Astrocyte (in vitro differentiated cells and primary cell): ENCODE results near the gene SPTBN1. TPM values are rescaled to one million over a fixed set of nuclear protein-coding genes. Genes with fewer than 3 reads are reported as not detected.

Experiments
- DNase-seq: peaks from one replicate; pipeline ENCODE4 v3.0.0-alpha.2; 2010; ENCODE audit warnings: low read depth
- FAIRE-seq: peaks from 2 replicates; lab custom pipeline; 2011; peaks lifted over from hg19 to GRCh38; lab: Jason Lieb, UNC
- H2AFZ ChIP-seq: 2 replicates; pipeline ENCODE4 v1.6.0; 2012; ENCODE audit warnings: low read depth, low read length, inconsistent platforms
- H3K27ac ChIP-seq: 2 replicates; pipeline ENCODE4 v1.5.1; 2011; ENCODE audit warnings: low read depth, low read length, inconsistent platforms
- H3K27me3 ChIP-seq: 2 replicates; pipeline ENCODE4 v1.6.0; 2011; ENCODE audit warnings: low read length, inconsistent platforms; ENCODE audit not compliant: insufficient read depth
- H3K36me3 ChIP-seq: 2 replicates; pipeline ENCODE4 v1.5.1; 2011; ENCODE audit warnings: low read length, inconsistent platforms; ENCODE audit not compliant: insufficient read depth
- H3K4me1 ChIP-seq: 2 replicates; pipeline ENCODE4 v1.5.1; 2011; ENCODE audit warnings: low read length, inconsistent platforms; ENCODE audit not compliant: insufficient read depth
- H3K4me2 ChIP-seq: 2 replicates; pipeline ENCODE4 v1.6.0; 2012; ENCODE audit warnings: low read length, inconsistent platforms
- H3K4me3 ChIP-seq: 2 replicates; pipeline ENCODE4 v1.5.1; 2011; ENCODE audit warnings: low read depth, mild to moderate bottlenecking, low read length, inconsistent platforms; ENCODE audit not compliant: insufficient read depth
- H3K79me2 ChIP-seq: 2 replicates; pipeline ENCODE4 v1.6.0; 2012; ENCODE audit warnings: mild to moderate bottlenecking, low read length, inconsistent platforms; ENCODE audit not compliant: insufficient read depth
- H3K9ac ChIP-seq: 2 replicates; pipeline ENCODE4 v1.6.0; 2012; ENCODE audit warnings: mild to moderate bottlenecking, low read length, inconsistent platforms
- H3K9me3 ChIP-seq: 2 replicates; pipeline ENCODE4 v1.5.1; 2012; ENCODE audit warnings: low read depth, mild to moderate bottlenecking, low read length, inconsistent platforms; ENCODE audit not compliant: insufficient read depth
- H4K20me1 ChIP-seq: 2 replicates; pipeline ENCODE4 v1.6.0; 2012; ENCODE audit warnings: low read length, inconsistent platforms; ENCODE audit not compliant: insufficient read depth
- H3K27ac Mint-ChIP-seq: one replicate; pipeline ENCODE4 v1.8.0; 2021; ENCODE audit warnings: mild to moderate bottlenecking, mixed read lengths; ENCODE audit not compliant: unreplicated experiment
- H3K27me3 Mint-ChIP-seq: one replicate; pipeline ENCODE4 v1.8.0; 2021; ENCODE audit warnings: low read depth, mixed read lengths; ENCODE audit not compliant: unreplicated experiment
- H3K36me3 Mint-ChIP-seq: one replicate; pipeline ENCODE4 v1.8.0; 2021; ENCODE audit warnings: low read depth, mixed read lengths; ENCODE audit not compliant: unreplicated experiment
- H3K4me1 Mint-ChIP-seq: one replicate; pipeline ENCODE4 v1.8.0; 2021; ENCODE audit warnings: low read depth, mixed read lengths; ENCODE audit not compliant: unreplicated experiment
- H3K4me3 Mint-ChIP-seq: one replicate; pipeline ENCODE4 v1.8.0; 2021; ENCODE audit warnings: mild to moderate bottlenecking, moderate library complexity, mixed read lengths; ENCODE audit not compliant: unreplicated experiment
- H3K9me3 Mint-ChIP-seq: one replicate; pipeline ENCODE4 v1.8.0; 2021; ENCODE audit warnings: mild to moderate bottlenecking, mixed read lengths; ENCODE audit not compliant: unreplicated experiment
- CTCF ChIP-seq: IDR thresholded peaks from 2 replicates; pipeline ENCODE4 v1.5.1; 2011; ENCODE audit warnings: low read depth, mild to moderate bottlenecking, inconsistent platforms, low read length, moderate library complexity; ENCODE audit not compliant: insufficient read depth
- EZH2 ChIP-seq: IDR thresholded peaks from 2 replicates; pipeline ENCODE4 v1.6.1; 2012; ENCODE audit warnings: mild to moderate bottlenecking, low read length, inconsistent platforms; ENCODE audit not compliant: insufficient read depth
- total RNA-seq: library from RNA; stranded (reverse); gene quantifications from 2 replicates; pipeline ENCODE4 v1.2.1, GENCODE V29; 2021

SPTBN1 gene
- total RNA-seq, 1 donor from 2014 or later, result 311 TPM

GRCh38 chr2:54409752-54410151 lies 46.4 kb upstream of the SPTBN1 start:
- Histone ChIP-seq H3K36me3 (no peaks in the 10 kb centered on the region), H3K4me1 (no peaks in the 10 kb centered on the region), H3K79me2 (no peaks in the 10 kb centered on the region), H2AFZ (peak overlapping the region; percentile 4), H3K9me3 (no peaks in the 10 kb centered on the region), H3K4me3 (no peak overlapping the region), H4K20me1 (no peaks in the 10 kb centered on the region), H3K4me2 (no peak overlapping the region), H3K9ac (no peak overlapping the region), H3K27ac (no peak overlapping the region), H3K27me3 (no peaks in the 10 kb centered on the region)
- H3K27me3 Mint-ChIP-seq, result no peaks in the 10 kb centered on the region
- FAIRE-seq (no peak), DNase-seq (peak; percentile 11)
- no peak overlapping the region for H3K27ac Mint-ChIP-seq
- TF ChIP-seq CTCF, result no peak
- TF ChIP-seq EZH2, result no peak
- no peak overlapping the region for H3K4me3 Mint-ChIP-seq
- peaks cover 1% of the 10 kb centered on the region for H3K36me3 Mint-ChIP-seq
- peaks cover 14% of the 10 kb centered on the region for H3K4me1 Mint-ChIP-seq
- peaks cover 3% of the 10 kb centered on the region for H3K9me3 Mint-ChIP-seq

DNA sequence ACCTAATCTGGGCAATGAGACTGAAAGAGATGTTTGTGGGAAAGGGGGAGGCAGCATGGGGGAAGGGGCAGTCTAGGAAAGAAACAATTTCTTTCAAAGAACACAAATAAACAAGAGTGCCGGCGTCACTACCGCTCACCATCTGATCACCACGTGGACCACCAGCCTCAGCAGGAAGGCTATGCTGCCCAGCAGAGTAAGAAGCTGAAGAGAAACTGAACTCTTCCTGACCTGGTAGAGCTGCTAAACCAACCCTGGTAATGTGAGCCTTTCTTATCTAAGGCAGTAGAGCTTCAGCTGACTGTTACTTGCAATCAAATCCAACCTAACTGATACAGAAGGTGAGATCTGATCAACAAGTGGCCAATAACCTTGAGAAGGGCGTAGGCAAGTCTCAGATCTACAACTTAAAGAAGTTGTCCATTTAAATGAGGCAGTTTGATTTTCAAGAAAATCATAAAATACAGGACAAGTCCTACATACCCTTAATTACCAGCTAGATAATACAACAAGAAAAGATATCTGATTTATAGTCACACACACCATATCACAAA lies 44.2 kb upstream of the SPTBN1 start:
- Histone ChIP-seq H3K4me2 (no peak overlapping the region), H3K9me3 (no peaks in the 10 kb centered on the region), H4K20me1 (no peaks in the 10 kb centered on the region), H3K9ac (no peak overlapping the region), H3K79me2 (no peaks in the 10 kb centered on the region), H3K27ac (no peak overlapping the region), H3K27me3 (no peaks in the 10 kb centered on the region), H2AFZ (no peak overlapping the region), H3K4me1 (no peaks in the 10 kb centered on the region), H3K4me3 (no peak overlapping the region), H3K36me3 (no peaks in the 10 kb centered on the region)
- Mint-ChIP-seq H3K4me1 (peaks cover 25% of the 10 kb centered on the region), H3K27ac (no peak overlapping the region), H3K27me3 (no peaks in the 10 kb centered on the region), H3K36me3 (peaks cover 1% of the 10 kb centered on the region), H3K4me3 (no peak overlapping the region), H3K9me3 (peaks cover 3% of the 10 kb centered on the region)
- TF ChIP-seq EZH2 (no peak), CTCF (no peak)
- DNase-seq, result peak; percentile 22
- no peak for FAIRE-seq

GRCh38 chr2:54416166-54416813 lies 39.8 kb upstream of the SPTBN1 start:
- Mint-ChIP-seq H3K27me3 (no peaks in the 10 kb centered on the region), H3K9me3 (no peaks in the 10 kb centered on the region), H3K4me3 (no peak overlapping the region), H3K36me3 (peaks cover 1% of the 10 kb centered on the region), H3K4me1 (peaks cover 24% of the 10 kb centered on the region), H3K27ac (peak overlapping the region; percentile 10)
- FAIRE-seq (no peak), DNase-seq (no peak)
- Histone ChIP-seq H3K4me2 (no peak overlapping the region), H3K36me3 (no peaks in the 10 kb centered on the region), H3K27ac (no peak overlapping the region), H4K20me1 (no peaks in the 10 kb centered on the region), H3K9me3 (no peaks in the 10 kb centered on the region), H3K9ac (no peak overlapping the region), H3K27me3 (no peaks in the 10 kb centered on the region), H3K4me3 (no peak overlapping the region), H2AFZ (peak overlapping the region; percentile 29), H3K79me2 (no peaks in the 10 kb centered on the region), H3K4me1 (no peaks in the 10 kb centered on the region)
- TF ChIP-seq CTCF (no peak), EZH2 (no peak)
